ENCODE results near the gene PPIP5K2.
"Not testable (repeated sequence)": the region's sequence is repeated elsewhere in the genome, so short reads cannot be mapped to it uniquely, and the experiment has no call there.

Gene PPIP5K2

GRCh38 chr5:103119765-103120606, at the start of gene PPIP5K2, which contains the start of gene GIN1:
Gene PPIP5K2, plus strand, starts transcription at chr5:103120301. Its CDS starts 9,289 bp downstream, at chr5:103129590.
Gene GIN1, minus strand, starts transcription at chr5:103120138. Its CDS starts 11,431 bp downstream, at chr5:103108707.
- H3K4me3 ChIP-seq (ENCODE audit: control insufficient read depth, low read depth, low read length): peak within 1 kb of the TSS; percentile 92
- TF ChIP-seq CTCF (conservative IDR thresholded peaks at IDR 0.05; ENCODE audit: control insufficient read depth, insufficient read depth, low read depth, low read length): no peak
- DNase-seq (ENCODE audit: low read depth): peak; percentile 99

GRCh38 chr5:103073500-103073899, 46.6 kb upstream of the PPIP5K2 start:
- H3K4me3 ChIP-seq (ENCODE audit: control insufficient read depth, low read depth, low read length): not testable (repeated sequence)

GRCh38 chr5:103075442-103075841, 44.7 kb upstream of the PPIP5K2 start:
- no peak for DNase-seq (ENCODE audit: low read depth)
- H3K4me3 ChIP-seq (ENCODE audit: control insufficient read depth, low read depth, low read length): no peak overlapping the region
- TF ChIP-seq CTCF (conservative IDR thresholded peaks at IDR 0.05; ENCODE audit: control insufficient read depth, insufficient read depth, low read depth, low read length): no peak

More at GRCh38 chr5:103073500-103073899, 46.6 kb upstream of the PPIP5K2 start:
- DNase-seq (ENCODE audit: low read depth): not testable (repeated sequence)

- TF ChIP-seq CTCF (conservative IDR thresholded peaks at IDR 0.05; ENCODE audit: control insufficient read depth, insufficient read depth, low read depth, low read length): no peak
- no peak for DNase-seq (ENCODE audit: low read depth)
- no peak overlapping the region for H3K4me3 ChIP-seq (ENCODE audit: control insufficient read depth, low read depth, low read length)
Measured at GRCh38 chr5:103079796-103080195, 40.3 kb upstream of the PPIP5K2 start.

- no peak for TF ChIP-seq CTCF (conservative IDR thresholded peaks at IDR 0.05; ENCODE audit: control insufficient read depth, insufficient read depth, low read depth, low read length)
- no peak for DNase-seq (ENCODE audit: low read depth)
- H3K4me3 ChIP-seq (ENCODE audit: control insufficient read depth, low read depth, low read length): no peak overlapping the region
Measured at GRCh38 chr5:103086547-103086946, 33.6 kb upstream of the PPIP5K2 start.

- no peak for TF ChIP-seq CTCF (conservative IDR thresholded peaks at IDR 0.05; ENCODE audit: control insufficient read depth, insufficient read depth, low read depth, low read length)
- H3K4me3 ChIP-seq (ENCODE audit: control insufficient read depth, low read depth, low read length): no peak overlapping the region
- DNase-seq (ENCODE audit: low read depth): no peak
Measured at GRCh38 chr5:103089272-103089671, 30.8 kb upstream of the PPIP5K2 start.

- TF ChIP-seq CTCF (conservative IDR thresholded peaks at IDR 0.05; ENCODE audit: control insufficient read depth, insufficient read depth, low read depth, low read length): no peak
- no peak for DNase-seq (ENCODE audit: low read depth)
- H3K4me3 ChIP-seq (ENCODE audit: control insufficient read depth, low read depth, low read length): no peak overlapping the region
Measured at GRCh38 chr5:103090791-103091190, 29.3 kb upstream of the PPIP5K2 start.
